Pulmonary artery endothelial cell (primary cell): ENCODE measurements around the gene KRTAP10-4. TPM values are rescaled to one million over a fixed set of nuclear protein-coding genes. Genes with fewer than 3 reads are reported as not detected.
"Not testable (repeated sequence)": the region's sequence is repeated elsewhere in the genome, so short reads cannot be mapped to it uniquely, and the experiment has no call there.

ENCODE experiments used
- DNase-seq: peaks from one replicate; pipeline ENCODE4 v3.0.0-alpha.2; 2011; ENCODE audit warnings: low read depth, low spot score
- total RNA-seq: library from RNA; depleted of rRNA; stranded (reverse); fragments of >200 nt; gene quantifications from 2 replicates; pipeline ENCODE4 v1.2.3, GENCODE V29; 2014

Gene KRTAP10-4
- total RNA-seq, 1 donor from 2014 or later: not detected

DNA sequence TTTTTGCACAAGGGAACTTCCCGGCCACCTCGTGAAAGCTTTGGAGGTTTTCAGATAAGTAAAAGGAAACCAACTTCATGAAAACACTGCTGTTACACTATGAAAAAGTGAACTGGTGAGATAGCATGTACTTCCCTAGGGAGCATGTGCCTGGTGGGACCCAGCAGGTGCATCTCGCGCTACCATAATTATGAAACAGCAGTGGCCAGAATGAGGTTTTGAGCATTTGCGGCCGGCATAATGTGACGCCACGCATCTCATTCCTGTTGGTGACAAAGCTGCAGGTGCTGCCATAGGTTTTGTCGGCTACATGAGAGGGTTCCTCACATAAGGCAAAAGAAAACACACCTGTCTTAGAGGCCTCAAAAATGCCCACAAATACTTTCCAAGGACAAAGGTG lies 16.6 kb upstream of the KRTAP10-4 start:
- DNase-seq: no peak

DNA sequence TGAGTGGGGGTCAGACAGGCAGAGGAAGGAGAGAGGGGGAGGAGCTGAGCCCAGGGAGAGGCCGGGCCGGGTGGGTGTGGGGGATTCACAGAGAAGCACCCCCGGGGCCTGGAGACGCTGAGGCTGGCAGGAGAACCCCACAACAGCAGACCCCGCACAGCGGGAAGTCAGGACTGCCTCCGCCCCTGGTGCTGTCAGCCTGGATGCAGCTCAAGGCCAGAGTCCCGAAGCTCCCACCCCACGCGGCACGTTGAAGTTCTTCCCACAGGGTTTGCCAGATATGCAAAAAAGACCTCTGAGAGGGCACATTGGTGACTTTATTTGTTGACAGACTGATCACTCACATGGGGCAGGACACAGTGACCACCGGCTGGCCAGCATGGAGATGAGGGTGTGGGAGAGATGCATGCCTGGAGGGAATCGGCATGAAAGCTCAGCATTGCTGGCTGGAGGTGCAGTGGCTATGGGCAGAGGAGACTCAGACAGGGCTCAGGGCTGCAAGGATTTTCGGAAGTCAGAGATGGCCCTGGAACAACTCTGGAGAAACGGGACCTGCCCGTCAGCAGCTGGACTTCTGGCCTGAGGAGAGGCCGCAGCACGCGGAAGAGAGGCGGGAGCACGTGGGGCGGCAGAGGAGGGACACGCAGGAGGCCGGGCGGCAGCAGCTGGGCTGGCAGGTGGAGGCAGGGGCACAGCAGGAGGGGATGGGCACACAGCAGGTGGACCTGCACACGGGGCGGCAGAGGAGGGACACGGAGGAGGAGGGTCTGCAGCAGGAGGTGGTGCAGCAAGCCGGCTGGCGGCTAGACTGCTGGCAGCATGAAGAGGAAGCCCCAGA lies 15.8 kb upstream of the KRTAP10-4 start:
- no peak for DNase-seq

DNA sequence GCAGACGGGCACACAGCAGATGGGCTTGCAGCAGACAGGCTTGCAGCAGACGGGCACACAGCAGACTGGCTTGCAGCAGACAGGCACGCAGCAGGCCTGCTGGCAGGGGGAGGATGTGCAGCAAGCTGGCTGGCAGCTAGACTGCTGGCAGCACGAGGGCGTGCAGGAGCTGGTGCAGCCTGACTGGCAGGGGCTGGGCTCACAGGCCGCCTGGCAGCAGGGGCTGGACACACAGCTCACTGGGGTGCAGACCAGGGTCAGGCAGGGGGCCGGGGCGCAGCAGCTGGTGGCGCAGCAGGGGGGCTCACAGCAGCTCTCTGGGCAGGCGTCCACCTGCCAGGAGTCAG lies 15.2 kb upstream of the KRTAP10-4 start:
- DNase-seq: not testable (repeated sequence)

DNA sequence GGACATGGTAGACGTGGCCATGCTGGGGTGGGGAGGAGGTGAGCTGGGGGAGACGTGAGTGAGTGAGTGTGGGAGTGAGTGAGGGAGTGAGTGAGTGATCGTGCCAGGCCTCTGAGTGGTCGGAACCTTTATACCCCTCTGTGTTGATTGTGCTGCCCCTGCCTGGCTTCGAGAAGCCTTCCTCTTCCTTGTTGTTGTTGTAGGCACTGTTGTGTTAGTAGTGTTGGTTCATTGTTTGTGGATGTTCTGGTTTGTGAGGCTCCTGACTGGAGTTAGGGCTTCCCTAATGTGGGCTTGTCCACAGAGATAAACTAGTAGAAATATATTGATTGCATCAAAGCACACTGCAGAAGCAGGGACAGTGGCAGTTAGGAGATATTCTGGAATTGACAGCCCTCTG lies 14.8 kb upstream of the KRTAP10-4 start, which contains the start of gene KRTAP10-3:
Gene KRTAP10-3, minus strand, starts transcription at position 101 of the 400 bp plus-strand sequence. Its CDS starts 80 bp downstream, at position 21.
- DNase-seq: no peak

DNA sequence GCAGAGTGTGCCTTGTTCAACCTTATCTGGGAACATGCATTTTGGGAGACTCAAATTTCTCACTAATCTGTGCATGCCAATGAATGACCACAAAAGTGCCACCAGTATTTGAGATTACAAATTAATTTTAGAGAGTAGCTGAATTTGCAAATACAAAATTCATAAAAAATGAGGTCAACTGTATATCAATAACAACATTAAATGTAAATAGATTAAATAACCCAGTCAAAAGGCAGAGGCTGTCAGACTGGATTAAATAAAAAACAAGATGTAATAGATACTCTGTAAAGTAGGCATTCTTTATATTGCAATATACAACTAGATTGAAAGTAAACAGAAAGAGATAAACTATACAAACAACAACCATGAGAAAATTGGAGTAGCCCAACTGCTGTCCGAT lies 9.4 kb upstream of the KRTAP10-4 start:
- no peak for DNase-seq

DNA sequence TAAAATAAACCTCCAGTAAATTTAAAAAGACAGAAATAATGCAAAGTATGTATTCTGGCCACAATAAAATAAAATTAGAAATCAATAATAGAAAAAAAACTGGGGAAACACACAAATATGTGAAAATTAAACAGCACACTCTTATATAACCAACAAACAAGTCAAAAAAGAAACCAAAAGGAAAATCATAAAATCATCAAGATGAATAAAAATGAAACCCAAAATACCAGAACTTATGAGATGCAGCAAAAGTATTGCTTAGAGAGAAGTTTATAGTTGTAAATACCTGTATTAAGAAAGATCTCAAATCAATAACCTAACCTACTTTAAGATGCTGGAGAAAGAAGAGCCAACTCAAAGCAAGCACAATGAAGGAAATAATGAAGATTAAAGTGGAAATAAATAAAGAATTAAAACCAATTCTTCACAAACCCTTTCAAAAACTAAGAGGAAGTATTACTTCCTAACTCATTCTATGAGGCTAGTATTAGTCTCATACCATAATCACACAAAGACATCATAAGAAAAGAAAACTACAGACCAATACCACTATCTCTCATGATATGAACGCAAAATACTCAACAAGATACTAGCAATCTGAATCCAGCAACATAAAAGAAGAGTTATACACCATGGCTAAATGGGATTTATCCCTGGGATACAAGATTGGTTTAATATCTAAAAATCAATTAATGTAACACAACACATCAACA lies 8.5 kb upstream of the KRTAP10-4 start:
- no peak for DNase-seq

DNA sequence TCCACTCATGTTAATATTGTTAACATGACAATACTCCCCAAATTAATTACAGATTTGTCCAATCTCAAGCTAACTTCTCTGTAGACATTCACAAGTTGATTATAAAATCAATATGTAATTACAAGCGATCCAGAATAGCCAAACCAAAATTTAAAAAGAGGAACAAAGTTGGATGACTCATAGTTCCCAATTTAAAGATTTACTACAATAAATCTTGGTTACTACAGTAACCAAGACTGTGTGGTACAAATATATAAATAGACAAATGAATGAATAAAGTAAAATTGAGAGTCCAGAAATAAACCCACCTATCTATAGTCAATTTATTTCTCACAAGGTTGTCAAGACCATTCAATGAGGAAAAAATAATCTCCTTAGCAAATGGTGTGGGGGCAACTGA lies 7.1 kb upstream of the KRTAP10-4 start:
- DNase-seq: no peak

DNA sequence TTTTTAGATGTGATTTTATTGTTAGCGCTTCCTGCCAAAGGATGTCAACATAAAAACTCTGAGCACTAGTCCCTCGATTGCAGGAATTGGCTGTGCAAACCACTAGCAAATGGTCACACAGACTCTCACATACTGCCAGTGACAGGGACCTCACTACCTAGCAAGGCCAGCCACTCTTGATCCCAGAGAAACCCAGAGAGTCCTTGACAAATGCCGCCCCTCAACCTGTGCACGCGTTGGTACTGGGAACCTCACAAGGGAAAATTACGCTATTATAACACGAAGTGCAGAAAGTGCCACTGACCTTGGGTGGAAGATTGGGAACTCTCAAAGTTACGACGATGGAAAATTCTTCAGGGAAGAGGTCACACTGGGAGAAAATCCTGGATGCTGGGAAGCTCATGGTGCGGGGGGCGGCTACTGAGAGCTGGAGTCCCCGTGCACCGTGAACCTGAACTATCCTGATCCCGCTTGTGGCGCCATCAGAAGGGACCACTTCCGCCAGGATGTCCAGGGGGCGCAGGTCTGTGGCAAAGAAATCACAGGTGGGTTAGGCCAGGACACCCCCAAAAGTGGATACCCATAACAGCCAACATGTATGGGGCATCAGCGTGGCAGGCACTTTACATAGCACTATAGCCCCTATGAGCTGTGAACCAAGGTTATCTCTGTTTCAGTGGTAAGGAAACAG lies 5.9 kb upstream of the KRTAP10-4 start:
- no peak for DNase-seq

DNA sequence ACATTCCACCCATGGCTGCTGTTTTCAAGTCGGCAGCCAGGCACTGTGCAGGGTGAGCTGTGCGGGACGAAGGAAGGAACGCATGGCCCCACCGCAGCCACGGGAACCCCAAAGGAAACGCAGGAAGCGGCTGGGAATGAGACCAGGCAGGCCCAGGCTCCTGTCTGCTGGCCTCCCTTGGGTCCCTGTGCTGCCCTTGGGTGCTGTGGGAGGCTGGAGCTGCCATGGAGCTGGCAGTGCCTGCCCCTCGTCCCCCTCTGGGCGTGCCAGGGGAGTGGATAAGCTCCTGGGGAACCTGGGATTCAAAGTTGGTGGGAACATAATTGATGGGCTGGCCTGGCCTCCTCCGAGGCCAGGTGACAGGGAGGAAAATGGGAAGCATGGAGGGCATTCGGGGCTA lies 5.3 kb upstream of the KRTAP10-4 start:
- DNase-seq: no peak

DNA sequence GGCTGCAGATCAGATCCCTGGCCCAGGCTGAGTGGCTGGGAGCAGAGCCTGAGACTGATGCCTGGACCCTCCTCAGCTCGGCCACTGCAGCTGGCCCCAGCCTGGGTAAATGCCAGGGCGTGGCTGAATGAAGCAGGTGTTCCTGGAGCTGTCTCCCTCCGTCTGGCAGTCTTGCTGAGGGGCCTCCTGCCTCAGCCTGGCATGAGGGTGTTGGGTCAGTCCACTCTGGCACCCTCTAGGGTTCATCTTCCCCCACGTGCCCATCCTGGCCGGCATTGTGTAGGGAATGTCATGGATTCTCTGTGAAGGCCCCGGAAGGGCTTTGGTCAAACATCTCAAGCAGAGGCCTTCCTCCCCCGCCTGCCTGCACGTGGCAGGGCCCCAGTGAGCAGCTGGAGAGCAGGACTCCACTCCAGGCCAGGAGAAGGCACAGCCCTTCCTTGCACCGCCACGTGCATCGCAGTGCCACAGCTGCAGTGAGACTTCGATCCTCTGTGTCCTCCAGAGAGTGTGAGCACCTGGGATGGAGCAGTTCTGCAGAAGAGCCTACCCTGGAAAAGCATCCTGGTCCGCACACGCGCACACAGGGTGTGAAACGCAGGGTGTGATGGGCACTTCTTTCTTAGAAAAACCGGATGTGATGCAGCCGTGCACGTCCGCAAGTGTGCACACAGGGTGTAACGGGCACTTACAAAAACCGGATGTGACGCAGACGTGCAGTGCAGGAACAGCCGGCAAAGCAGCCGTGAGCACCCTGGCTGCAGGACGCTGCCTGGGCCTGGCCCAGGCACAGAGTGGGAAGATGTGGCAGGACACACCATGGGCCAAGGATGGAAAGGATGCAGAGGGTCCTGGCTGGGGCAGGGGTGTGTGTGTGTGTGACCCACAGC lies 4.6 kb upstream of the KRTAP10-4 start:
- DNase-seq: no peak

DNA sequence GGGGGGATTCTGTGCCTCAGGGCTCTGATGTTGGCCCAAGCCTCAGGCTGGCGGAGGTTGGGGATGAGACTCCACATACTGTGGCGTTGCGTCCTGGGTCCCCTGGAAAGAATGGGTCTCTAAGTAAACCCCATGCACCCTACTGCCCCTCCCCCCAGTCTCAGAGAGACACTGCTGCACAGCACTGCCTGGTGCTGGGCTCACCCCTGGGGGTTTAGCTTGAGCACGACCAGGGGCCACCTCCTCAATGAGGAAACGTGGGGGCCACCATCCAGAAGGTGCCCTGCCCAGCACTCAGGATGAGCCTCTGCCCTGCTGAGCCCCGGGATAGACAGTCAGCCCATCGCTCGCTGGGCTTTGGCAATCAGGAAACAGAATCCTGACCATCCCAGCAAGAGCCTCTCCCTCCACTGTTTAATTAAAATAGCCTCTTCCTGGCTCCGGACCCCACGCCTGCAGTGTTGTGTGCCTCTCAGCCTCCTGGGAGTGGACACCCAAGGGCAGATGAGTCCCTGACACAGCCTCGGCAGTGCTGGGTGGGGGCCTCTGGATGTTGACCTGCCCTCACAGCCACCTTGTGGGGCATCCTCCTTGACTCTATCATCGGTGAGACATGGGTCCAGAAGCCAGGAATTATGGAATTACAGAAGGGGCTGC lies 3.5 kb upstream of the KRTAP10-4 start:
- DNase-seq: no peak

DNA sequence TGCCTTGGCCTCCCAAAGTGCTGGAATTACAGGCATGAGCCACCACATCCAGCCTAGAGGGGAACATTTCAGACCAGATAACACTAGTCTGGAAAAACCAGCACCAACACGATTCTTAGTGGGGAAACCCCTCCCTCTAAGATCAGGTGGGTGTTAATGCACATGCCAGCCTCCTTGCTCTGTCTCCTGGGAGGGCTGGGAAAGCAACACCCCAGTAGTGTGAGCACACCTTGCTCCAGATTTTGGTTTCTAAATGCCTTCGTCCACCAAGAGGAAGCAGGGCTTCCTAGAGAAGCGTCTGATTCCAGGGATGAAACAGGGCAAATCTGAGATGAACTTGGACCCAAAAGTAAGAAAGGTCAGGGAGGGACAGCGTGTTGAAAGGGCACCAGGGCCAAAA lies 2.2 kb upstream of the KRTAP10-4 start:
- no peak for DNase-seq

DNA sequence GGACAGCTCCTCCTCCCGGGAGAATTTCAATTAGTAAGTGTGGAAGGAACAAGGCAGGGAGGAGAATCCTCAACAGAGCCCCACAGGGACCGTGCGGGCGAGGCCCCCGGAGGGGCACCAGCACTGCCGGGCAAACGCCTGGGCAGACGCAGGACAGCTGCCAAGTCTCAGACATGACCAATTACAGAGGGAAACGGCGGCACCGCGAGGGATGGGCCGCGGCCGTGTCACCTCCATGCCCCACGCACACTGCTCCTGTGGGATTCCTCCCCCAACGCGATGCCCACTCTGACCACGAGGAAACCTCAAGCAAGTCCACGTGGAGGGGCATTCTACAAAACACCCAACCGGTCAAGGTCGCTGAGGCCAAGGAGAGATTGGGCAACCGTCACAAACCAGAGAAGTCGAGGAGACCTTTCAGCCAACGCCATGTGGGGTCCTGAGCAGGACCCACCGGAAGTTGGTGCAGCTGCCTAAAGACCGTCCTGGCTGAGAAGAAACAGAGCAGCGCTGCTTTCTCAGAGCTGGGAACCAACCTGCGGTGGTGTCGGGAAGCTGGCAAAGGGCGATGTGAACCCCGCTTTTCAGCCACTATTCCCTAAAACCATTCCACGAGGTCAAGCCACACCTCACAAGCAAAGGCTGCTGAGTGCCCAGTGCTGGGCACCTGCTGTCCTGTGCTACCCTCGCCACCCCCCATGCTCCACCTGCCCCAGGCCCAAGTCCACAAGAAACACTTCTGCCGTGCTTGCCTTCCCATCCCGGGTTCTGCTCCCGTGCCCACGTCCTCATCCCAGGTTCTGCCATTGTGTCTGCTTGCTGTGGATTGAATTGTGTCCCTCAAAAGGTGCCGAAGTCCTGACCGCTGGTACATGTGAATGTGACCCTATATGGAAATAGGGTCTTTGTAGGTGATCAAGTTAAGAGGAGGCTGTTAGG lies 1.4 kb upstream of the KRTAP10-4 start:
- no peak for DNase-seq

DNA sequence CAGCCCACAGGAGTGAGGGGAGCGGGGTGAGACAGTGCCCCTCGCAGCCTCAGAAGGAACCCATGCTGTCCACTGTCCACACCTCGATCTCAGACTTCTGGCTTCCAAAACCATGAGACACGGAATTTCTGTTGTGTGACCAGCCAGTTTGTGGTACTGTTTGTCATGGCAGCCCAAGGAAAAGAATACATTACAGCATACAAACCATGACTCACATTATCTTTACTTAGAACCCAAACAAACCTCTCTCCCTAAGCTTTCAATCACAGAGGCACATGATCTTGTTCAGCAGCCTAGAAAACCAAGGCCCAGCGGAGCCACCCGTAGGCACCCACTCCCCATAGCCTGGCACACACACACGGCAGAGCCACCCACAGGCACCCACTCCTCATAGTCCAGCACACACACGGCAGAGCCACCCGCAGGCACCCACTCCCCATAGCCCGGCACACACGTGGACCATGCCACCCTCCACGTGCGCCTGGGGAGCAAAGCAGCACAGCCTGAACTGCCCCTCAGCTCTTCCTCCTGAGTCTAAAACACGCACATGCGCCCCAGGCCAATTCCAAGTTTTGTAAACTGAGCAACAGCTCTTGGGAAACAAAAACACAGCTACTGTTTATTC lies 458 bp upstream of the KRTAP10-4 start:
- no peak for DNase-seq

DNA sequence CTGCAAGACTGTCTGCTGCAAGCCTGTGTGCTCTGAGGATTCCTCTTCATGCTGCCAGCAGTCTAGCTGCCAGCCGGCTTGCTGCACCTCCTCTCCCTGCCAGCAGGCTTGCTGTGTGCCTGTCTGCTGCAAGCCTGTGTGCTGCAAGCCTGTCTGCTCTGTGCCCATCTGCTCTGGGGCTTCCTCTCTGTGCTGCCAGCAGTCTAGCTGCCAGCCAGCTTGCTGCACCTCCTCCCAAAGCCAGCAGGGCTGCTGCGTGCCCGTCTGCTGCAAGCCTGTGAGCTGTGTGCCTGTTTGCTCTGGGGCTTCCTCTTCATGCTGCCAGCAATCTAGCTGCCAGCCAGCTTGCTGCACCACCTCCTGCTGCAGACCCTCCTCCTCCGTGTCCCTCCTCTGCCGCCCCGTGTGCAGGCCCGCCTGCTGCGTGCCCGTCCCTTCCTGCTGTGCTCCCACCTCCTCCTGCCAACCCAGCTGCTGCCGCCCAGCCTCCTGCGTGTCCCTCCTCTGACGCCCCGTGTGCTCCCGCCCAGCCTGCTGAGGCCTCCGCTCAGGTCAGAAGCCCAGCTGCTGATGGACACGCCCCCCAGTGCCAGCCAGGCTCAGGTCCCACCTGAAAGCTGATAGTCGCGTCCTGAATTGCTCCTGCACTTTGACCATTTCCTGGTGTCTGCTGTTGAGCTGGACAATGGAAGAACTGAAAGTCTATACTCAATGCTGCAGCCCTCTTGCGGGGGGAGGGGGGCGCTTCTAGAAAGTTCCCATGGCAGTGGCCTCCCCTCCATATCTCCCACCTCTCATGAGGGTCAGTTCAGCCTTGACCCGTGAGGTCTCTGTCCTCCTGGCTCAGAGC lies 1.2 kb downstream of the KRTAP10-4 start:
- DNase-seq: no peak

DNA sequence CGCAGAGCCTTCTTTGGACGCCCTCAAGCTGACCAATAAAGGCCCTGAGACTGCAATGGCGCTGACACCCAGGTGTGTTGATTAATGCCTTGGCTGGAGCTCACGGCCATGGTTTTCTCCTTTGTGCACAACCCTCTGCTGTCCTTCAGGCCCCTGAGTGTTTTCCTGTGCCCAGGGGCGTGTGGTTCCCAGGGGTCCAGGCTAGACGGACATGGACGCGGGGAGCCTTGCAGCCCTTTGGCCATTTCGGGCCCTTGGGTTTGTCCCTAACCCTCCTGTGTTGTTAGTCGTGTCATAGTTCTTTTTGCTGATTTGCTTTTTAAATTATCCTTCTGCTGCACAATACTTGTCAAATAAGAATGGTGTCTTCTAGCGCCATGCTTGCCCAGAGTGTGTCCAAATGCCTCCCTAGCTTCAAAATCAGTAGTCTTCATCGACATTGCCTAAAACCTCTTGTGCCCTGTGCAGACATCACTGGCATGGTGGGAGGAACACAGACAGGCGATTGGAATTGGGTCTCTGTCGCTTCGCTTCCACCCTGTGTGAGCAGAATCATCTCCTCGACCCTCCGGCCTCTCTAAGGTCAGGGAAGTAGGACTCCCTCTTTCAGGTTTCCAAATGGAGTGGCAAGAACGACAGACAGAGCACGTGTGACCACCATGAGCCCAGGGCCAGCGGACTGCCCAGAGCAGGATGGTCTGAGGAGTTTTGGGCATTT lies 1.9 kb downstream of the KRTAP10-4 start:
- DNase-seq: no peak

DNA sequence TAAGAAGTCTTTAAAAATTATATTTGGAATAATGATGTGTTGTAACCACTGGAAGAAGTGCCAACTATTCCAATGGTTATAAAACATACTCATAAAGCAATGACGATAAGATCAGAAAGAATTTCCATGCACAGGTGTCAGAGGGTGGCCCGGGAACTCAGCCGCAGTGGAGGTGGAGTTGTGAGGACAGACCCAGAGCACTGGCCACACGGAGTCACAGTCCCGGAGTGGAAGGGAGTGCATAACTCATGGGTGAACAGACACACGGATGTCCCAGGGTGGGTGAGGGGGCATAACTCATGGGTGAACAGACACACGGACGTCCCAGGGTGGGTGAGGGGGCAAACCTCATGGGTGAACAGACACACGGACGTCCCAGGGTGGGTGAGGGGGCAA lies 2.5 kb downstream of the KRTAP10-4 start:
- no peak for DNase-seq
